H9 (cell line): ENCODE data around the gene RRAS. TPM values are rescaled to one million over a fixed set of nuclear protein-coding genes. Genes with fewer than 3 reads are reported as not detected.

Experiments
- DNase-seq: peaks from one replicate; pipeline ENCODE4 v3.0.0-alpha.2; 2017
- H2AFZ ChIP-seq: one replicate; pipeline ENCODE4 v1.6.1; 2013; ENCODE audit warnings: mild to moderate bottlenecking, low read length, control low read depth, moderate library complexity
- H2AK5ac ChIP-seq: 2 replicates; pipeline ENCODE4 v1.6.1; 2013; ENCODE audit warnings: low read length, control low read depth, mixed read lengths; ENCODE audit not compliant: insufficient read length
- H2BK120ac ChIP-seq: one replicate; pipeline ENCODE4 v1.6.1; 2013; ENCODE audit warnings: low read depth, mild to moderate bottlenecking, low read length, control low read depth, inconsistent platforms; ENCODE audit not compliant: poor library complexity, severe bottlenecking
- H2BK12ac ChIP-seq: 2 replicates; pipeline ENCODE4 v1.6.1; 2013; ENCODE audit warnings: low read length, control low read depth, mixed read lengths, low read depth; ENCODE audit not compliant: insufficient read length
- H2BK15ac ChIP-seq: 2 replicates; pipeline ENCODE4 v1.6.1; 2013; ENCODE audit warnings: low read depth, low read length, control low read depth
- H2BK20ac ChIP-seq: one replicate; pipeline ENCODE4 v1.6.1; 2013; ENCODE audit warnings: low read depth, mild to moderate bottlenecking, low read length, control low read depth, inconsistent platforms; ENCODE audit not compliant: poor library complexity, severe bottlenecking
- H2BK5ac ChIP-seq: 2 replicates; pipeline ENCODE4 v1.6.1; 2013; ENCODE audit warnings: low read length, control low read depth, mixed read lengths; ENCODE audit not compliant: insufficient read length
- H3K14ac ChIP-seq: 2 replicates; pipeline ENCODE4 v1.6.1; 2013; ENCODE audit warnings: low read length, control low read depth; ENCODE audit not compliant: insufficient read depth
- H3K18ac ChIP-seq: 2 replicates; pipeline ENCODE4 v1.6.1; 2013; ENCODE audit warnings: low read depth, mild to moderate bottlenecking, mixed read lengths, low read length, control low read depth; ENCODE audit not compliant: insufficient read length
- H3K23ac ChIP-seq: 2 replicates; pipeline ENCODE4 v1.6.1; 2013; ENCODE audit warnings: low read length, control low read depth, mixed read lengths, low read depth; ENCODE audit not compliant: insufficient read length
- H3K23me2 ChIP-seq: 2 replicates; pipeline ENCODE4 v1.6.1; 2013; ENCODE audit warnings: low read depth, mild to moderate bottlenecking, mixed read lengths, low read length, control low read depth; ENCODE audit not compliant: insufficient read length, poor library complexity, severe bottlenecking
- H3K27ac ChIP-seq: 2 replicates; pipeline ENCODE4 v1.5.1; 2013; ENCODE audit warnings: low read length, control low read depth, mixed read lengths, low read depth; ENCODE audit not compliant: insufficient read length
- H3K27me3 ChIP-seq: 2 replicates; pipeline ENCODE4 v1.6.1; 2013; ENCODE audit warnings: low read length, control low read depth, inconsistent platforms; ENCODE audit not compliant: insufficient read depth
- H3K4ac ChIP-seq: 2 replicates; pipeline ENCODE4 v1.6.1; 2013; ENCODE audit warnings: low read depth, mild to moderate bottlenecking, control low read depth, inconsistent platforms, low read length, moderate library complexity
- H3K4me1 ChIP-seq: 2 replicates; pipeline ENCODE4 v1.6.1; 2013; ENCODE audit warnings: low read length, control low read depth, inconsistent platforms; ENCODE audit not compliant: insufficient read depth
- H3K4me2 ChIP-seq: 2 replicates; pipeline ENCODE4 v1.6.1; 2013; ENCODE audit warnings: low read length, control low read depth, mixed read lengths; ENCODE audit not compliant: insufficient read length, insufficient read depth
- H3K56ac ChIP-seq: 2 replicates; pipeline ENCODE4 v1.6.1; 2013; ENCODE audit warnings: low read depth, mild to moderate bottlenecking, mixed read lengths, low read length, control low read depth; ENCODE audit not compliant: insufficient read length
- H3K79me1 ChIP-seq: 2 replicates; pipeline ENCODE4 v1.6.1; 2013; ENCODE audit warnings: low read depth, mild to moderate bottlenecking, moderate library complexity, low read length, control low read depth, inconsistent platforms; ENCODE audit not compliant: insufficient read depth, poor library complexity, severe bottlenecking
- H3K79me2 ChIP-seq: 2 replicates; pipeline ENCODE4 v1.6.1; 2013; ENCODE audit warnings: low read length, control low read depth, inconsistent platforms; ENCODE audit not compliant: insufficient read depth
- H3K9ac ChIP-seq: 2 replicates; pipeline ENCODE4 v1.6.1; 2013; ENCODE audit warnings: low read length, control low read depth, mixed read lengths; ENCODE audit not compliant: insufficient read length; ENCODE audit errors: extremely low read depth
- H3K9me3 ChIP-seq: one replicate; pipeline ENCODE4 v1.6.1; 2013; ENCODE audit warnings: low read depth, low read length, inconsistent platforms; ENCODE audit not compliant: control insufficient read depth
- H3T11ph ChIP-seq: one replicate; pipeline ENCODE4 v1.6.1; 2013; ENCODE audit warnings: mild to moderate bottlenecking, low read length, control low read depth, inconsistent platforms
- H4K20me1 ChIP-seq: one replicate; pipeline ENCODE4 v1.6.1; 2013; ENCODE audit not compliant: control insufficient read depth, insufficient read length, insufficient read depth
- H4K5ac ChIP-seq: 2 replicates; pipeline ENCODE4 v1.6.1; 2013; ENCODE audit warnings: low read depth, mild to moderate bottlenecking, mixed read lengths, low read length, control low read depth; ENCODE audit not compliant: insufficient read length
- H4K8ac ChIP-seq: replicated peaks from 2 replicates; pipeline ENCODE4 v1.6.1; 2013; ENCODE audit warnings: low read length, control low read depth, mixed read lengths, low read depth; ENCODE audit not compliant: insufficient read length
- H4K91ac ChIP-seq: 2 replicates; pipeline ENCODE4 v1.6.1; 2013; ENCODE audit warnings: low read depth, mild to moderate bottlenecking, moderate library complexity, mixed read lengths, low read length, control low read depth; ENCODE audit not compliant: insufficient read length
- H3K27ac Mint-ChIP-seq, 3 experiments: 2 replicates in 2 of 3; 3 replicates in 1 of 3; pipeline ENCODE4 v1.8.0; 2020 to 2021; ENCODE audit warnings: mixed read lengths in 3 of 3, mild to moderate bottlenecking in 1 of 3, moderate library complexity in 1 of 3
- H3K27me3 Mint-ChIP-seq: 2 replicates; pipeline ENCODE4 v1.8.0; 2021; ENCODE audit warnings: low read depth, mild to moderate bottlenecking, moderate library complexity, mixed read lengths
- H3K36me3 Mint-ChIP-seq, 3 experiments: 2 replicates in 2 of 3; 3 replicates in 1 of 3; pipeline ENCODE4 v1.8.0; 2020 to 2021; ENCODE audit warnings: low read depth in 3 of 3, mixed read lengths in 3 of 3; ENCODE audit not compliant: insufficient read depth in 1 of 3
- H3K4me1 Mint-ChIP-seq, 2 experiments: 2 replicates each; pipeline ENCODE4 v1.8.0; 2020; ENCODE audit warnings: mixed read lengths in 2 of 2
- H3K4me3 Mint-ChIP-seq, 2 experiments: 2 replicates in 1 of 2; 3 replicates in 1 of 2; pipeline ENCODE4 v1.8.0; 2020 to 2021; ENCODE audit warnings: mild to moderate bottlenecking in 2 of 2, mixed read lengths in 2 of 2, moderate library complexity in 1 of 2
- H3K9me3 Mint-ChIP-seq, 2 experiments: 2 replicates in 1 of 2; 3 replicates in 1 of 2; pipeline ENCODE4 v1.8.0; 2020; ENCODE audit warnings: mild to moderate bottlenecking in 2 of 2, mixed read lengths in 2 of 2, moderate library complexity in 1 of 2
- CTCF ChIP-seq: fragments of 200-600 bp; sonication (generic); conservative IDR thresholded peaks from 3 replicates; pipeline ENCODE4 v1.8.0; 2021; ENCODE audit warnings: antibody characterized with exemption, mild to moderate bottlenecking
- WGBS: extraction: QIAGEN DNeasy Blood & Tissue Kit; methylation state at CpG from one replicate; pipeline ENCODE4 v1.1.7; 2013; ENCODE audit warnings: missing lambda C conversion rate, low lambda C conversion rate, mixed read lengths; ENCODE audit not compliant: insufficient read length; ENCODE audit errors: extremely low coverage; 5-methylcytosine and 5-hydroxymethylcytosine counted together
- total RNA-seq: library from RNA; stranded (reverse); gene quantifications from 2 replicates; pipeline ENCODE4 v1.2.1, GENCODE V29; 2021

The RRAS gene
- total RNA-seq, 1 experiment from 2014 or later, result 9.9 TPM

- Mint-ChIP-seq H3K4me1 (peaks cover 15 to 35% of the 10 kb centered on the region in 2 experiments), H3K4me3 (no peak overlapping the region), H3K36me3 (peaks cover 44 to 67% (median 62%) of the 10 kb centered on the region in 3 experiments), H3K27me3 (peaks cover 3% of the 10 kb centered on the region), H3K9me3 (peaks cover 7 to 8% of the 10 kb centered on the region in 2 experiments), H3K27ac (peak overlapping the region in 1 of 3 experiments; percentile 32; a peak in 1 of 7 replicates)
- no peak overlapping the region for H4K8ac ChIP-seq
- no peak overlapping the region for H3K23ac ChIP-seq
- no peak overlapping the region for H3K18ac ChIP-seq
- H3K79me2 ChIP-seq, result peaks cover 5% of the 10 kb centered on the region; the same call in 1 of the 2 replicates
- DNase-seq, result no peak
- H2AFZ ChIP-seq, result no peak overlapping the region
- H4K20me1 ChIP-seq, result no peaks in the 10 kb centered on the region
- H2BK15ac ChIP-seq, result no peak overlapping the region
- no peak overlapping the region for H3K27ac ChIP-seq
- no peak overlapping the region for H2AK5ac ChIP-seq
- H3K56ac ChIP-seq, result no peak overlapping the region
- H3K4me1 ChIP-seq, result no peaks in the 10 kb centered on the region
- H4K5ac ChIP-seq, result no peak overlapping the region
- H3K23me2 ChIP-seq, result peaks cover 18% of the 10 kb centered on the region
- H3K14ac ChIP-seq, result no peak overlapping the region
- no peak overlapping the region for H4K91ac ChIP-seq
- no peaks in the 10 kb centered on the region for H3K27me3 ChIP-seq
- H3K4me2 ChIP-seq, result no peak overlapping the region
- no peak overlapping the region for H2BK5ac ChIP-seq
- no peak overlapping the region for H3K9ac ChIP-seq
- H2BK120ac ChIP-seq, result no peak overlapping the region
- no peak overlapping the region for H3T11ph ChIP-seq
- no peak overlapping the region for H2BK12ac ChIP-seq
- H2BK20ac ChIP-seq, result no peak overlapping the region
- no peak overlapping the region for H3K4ac ChIP-seq
- peaks cover 7% of the 10 kb centered on the region for H3K79me1 ChIP-seq
- TF ChIP-seq CTCF, result no peak
- no peaks in the 10 kb centered on the region for H3K9me3 ChIP-seq
- no CpG with 5 or more reads among the region's 16 CpGs for WGBS
Observed at GRCh38 chr19:49662011-49662410, 22.1 kb upstream of the RRAS start.
